KMS-11 (cell line): Measurements from ENCODE around the gene IFRD2.
"Not testable (repeated sequence)": the region's sequence is repeated elsewhere in the genome, so short reads cannot be mapped to it uniquely, and the experiment has no call there.

ENCODE experiments used
- H2AFZ ChIP-seq: fragments of 200-600 bp; sonication (generic); 2 replicates; pipeline ENCODE4 v1.6.1; 2016; ENCODE audit warnings: antibody characterized with exemption, mixed run types, low read depth
- H3K27ac ChIP-seq: fragments of 200-600 bp; sonication (generic); 2 replicates; pipeline ENCODE4 v1.6.1; 2016; ENCODE audit warnings: mild to moderate bottlenecking, mixed run types
- H3K27me3 ChIP-seq: fragments of 200-600 bp; sonication (generic); 2 replicates; pipeline ENCODE4 v1.6.1; 2017; ENCODE audit warnings: mild to moderate bottlenecking, low read depth, mixed run types, moderate library complexity; ENCODE audit not compliant: insufficient read depth
- H3K36me3 ChIP-seq: fragments of 200-600 bp; sonication (generic); 2 replicates; pipeline ENCODE4 v1.6.1; 2017; ENCODE audit warnings: mild to moderate bottlenecking, mixed run types; ENCODE audit not compliant: insufficient read depth
- H3K4me1 ChIP-seq: fragments of 200-600 bp; sonication (generic); 2 replicates; pipeline ENCODE4 v1.6.1; 2016; ENCODE audit warnings: mild to moderate bottlenecking, low read depth, mixed run types; ENCODE audit not compliant: poor library complexity, severe bottlenecking
- H3K4me2 ChIP-seq: fragments of 200-600 bp; sonication (generic); 2 replicates; pipeline ENCODE4 v1.7.0; 2016; ENCODE audit warnings: mild to moderate bottlenecking, mixed run types
- H3K4me3 ChIP-seq: fragments of 200-600 bp; sonication (generic); IDR thresholded peaks from 2 replicates; pipeline ENCODE4 v1.6.1; 2017; ENCODE audit warnings: low read depth, low read length, mixed read lengths; ENCODE audit not compliant: insufficient read depth
- H3K79me2 ChIP-seq: fragments of 200-600 bp; sonication (generic); 2 replicates; pipeline ENCODE4 v1.6.1; 2016; ENCODE audit warnings: low read depth, mixed run types; ENCODE audit not compliant: insufficient read depth
- H3K9ac ChIP-seq: fragments of 200-600 bp; sonication (generic); 2 replicates; pipeline ENCODE4 v1.6.1; 2016; ENCODE audit warnings: mild to moderate bottlenecking, mixed run types
- H4K20me1 ChIP-seq: fragments of 200-600 bp; sonication (generic); 2 replicates; pipeline ENCODE4 v1.6.1; 2016; ENCODE audit warnings: mild to moderate bottlenecking, mixed run types; ENCODE audit not compliant: insufficient read depth
- TF ChIP-seq, protein P1 (sequence below): fragments of 200-600 bp; sonication (generic); conservative IDR thresholded peaks from 2 replicates; pipeline ENCODE4 v1.6.1; 2017; ENCODE audit warnings: low read depth, mild to moderate bottlenecking, antibody characterized with exemption, low read length, moderate library complexity, mixed read lengths

Gene IFRD2

DNA sequence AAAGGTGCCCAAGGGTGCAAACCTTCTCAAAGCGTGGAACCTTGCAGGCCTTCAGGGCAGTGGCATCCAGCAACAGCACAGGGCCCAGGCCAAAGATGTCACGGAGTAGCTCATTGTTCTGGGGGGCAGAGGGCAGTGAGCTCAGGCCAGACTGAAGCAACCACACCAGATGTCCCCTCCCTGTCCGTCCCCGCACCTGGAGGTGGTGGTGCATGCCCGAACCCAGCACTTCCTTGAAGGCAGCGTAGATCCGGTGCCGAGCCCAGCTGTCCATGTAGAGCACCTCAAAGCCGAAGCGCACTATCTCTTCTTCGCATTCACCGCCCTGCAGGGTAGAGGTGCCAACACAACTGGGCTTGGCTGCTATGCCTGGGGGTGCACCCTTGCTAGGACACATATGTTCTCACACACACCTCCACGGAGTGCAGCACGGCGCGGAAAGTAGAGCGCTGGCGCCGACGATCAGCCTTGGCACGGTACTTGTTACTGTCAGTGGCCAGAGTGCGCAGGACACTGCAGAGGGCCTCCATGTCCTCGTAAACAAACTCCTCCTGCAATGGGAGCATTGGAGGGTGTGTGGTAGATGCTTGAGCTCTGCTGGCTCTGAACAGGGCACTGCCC is 3.7 kb downstream of the IFRD2 start:
- Histone ChIP-seq H4K20me1 (no peaks in the 10 kb centered on the region), H3K4me2 (no peak overlapping the region), H3K4me1 (peaks cover 7% of the 10 kb centered on the region), H3K27ac (no peak overlapping the region), H3K27me3 (no peaks in the 10 kb centered on the region), H3K4me3 (no peak overlapping the region), H3K36me3 (no peaks in the 10 kb centered on the region), H2AFZ (no peak overlapping the region), H3K9ac (no peak overlapping the region), H3K79me2 (peaks cover 17% of the 10 kb centered on the region)
- TF ChIP-seq, protein P1, sequence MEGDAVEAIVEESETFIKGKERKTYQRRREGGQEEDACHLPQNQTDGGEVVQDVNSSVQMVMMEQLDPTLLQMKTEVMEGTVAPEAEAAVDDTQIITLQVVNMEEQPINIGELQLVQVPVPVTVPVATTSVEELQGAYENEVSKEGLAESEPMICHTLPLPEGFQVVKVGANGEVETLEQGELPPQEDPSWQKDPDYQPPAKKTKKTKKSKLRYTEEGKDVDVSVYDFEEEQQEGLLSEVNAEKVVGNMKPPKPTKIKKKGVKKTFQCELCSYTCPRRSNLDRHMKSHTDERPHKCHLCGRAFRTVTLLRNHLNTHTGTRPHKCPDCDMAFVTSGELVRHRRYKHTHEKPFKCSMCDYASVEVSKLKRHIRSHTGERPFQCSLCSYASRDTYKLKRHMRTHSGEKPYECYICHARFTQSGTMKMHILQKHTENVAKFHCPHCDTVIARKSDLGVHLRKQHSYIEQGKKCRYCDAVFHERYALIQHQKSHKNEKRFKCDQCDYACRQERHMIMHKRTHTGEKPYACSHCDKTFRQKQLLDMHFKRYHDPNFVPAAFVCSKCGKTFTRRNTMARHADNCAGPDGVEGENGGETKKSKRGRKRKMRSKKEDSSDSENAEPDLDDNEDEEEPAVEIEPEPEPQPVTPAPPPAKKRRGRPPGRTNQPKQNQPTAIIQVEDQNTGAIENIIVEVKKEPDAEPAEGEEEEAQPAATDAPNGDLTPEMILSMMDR, result no peak

DNA sequence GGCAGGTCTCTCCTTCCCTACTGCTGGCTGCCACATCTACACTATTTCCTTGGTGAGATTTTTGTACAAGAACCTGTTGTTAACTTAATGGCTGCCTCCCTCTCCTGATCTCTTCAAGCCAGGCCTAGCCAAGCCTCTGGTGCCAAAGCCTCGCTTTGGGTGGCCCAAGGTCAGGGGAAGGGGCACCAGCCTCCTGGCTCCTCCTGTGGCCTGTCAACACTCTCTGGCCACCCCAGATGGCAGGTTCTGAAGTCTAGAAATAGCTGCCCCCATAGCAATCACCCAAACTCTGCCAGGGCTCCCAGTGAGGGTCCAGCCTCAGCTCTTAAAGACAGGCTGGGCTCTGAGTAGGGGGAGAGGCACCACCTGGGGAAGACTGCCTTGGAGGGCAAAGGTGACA is 5.0 kb downstream of the IFRD2 start:
- Histone ChIP-seq H3K27ac (no peak overlapping the region), H3K4me2 (no peak overlapping the region), H3K4me3 (no peak overlapping the region), H4K20me1 (no peaks in the 10 kb centered on the region), H2AFZ (no peak overlapping the region), H3K36me3 (no peaks in the 10 kb centered on the region), H3K9ac (no peak overlapping the region), H3K4me1 (no peaks in the 10 kb centered on the region), H3K27me3 (no peaks in the 10 kb centered on the region), H3K79me2 (peaks cover 17% of the 10 kb centered on the region)
- TF ChIP-seq, protein P1, result no peak

DNA sequence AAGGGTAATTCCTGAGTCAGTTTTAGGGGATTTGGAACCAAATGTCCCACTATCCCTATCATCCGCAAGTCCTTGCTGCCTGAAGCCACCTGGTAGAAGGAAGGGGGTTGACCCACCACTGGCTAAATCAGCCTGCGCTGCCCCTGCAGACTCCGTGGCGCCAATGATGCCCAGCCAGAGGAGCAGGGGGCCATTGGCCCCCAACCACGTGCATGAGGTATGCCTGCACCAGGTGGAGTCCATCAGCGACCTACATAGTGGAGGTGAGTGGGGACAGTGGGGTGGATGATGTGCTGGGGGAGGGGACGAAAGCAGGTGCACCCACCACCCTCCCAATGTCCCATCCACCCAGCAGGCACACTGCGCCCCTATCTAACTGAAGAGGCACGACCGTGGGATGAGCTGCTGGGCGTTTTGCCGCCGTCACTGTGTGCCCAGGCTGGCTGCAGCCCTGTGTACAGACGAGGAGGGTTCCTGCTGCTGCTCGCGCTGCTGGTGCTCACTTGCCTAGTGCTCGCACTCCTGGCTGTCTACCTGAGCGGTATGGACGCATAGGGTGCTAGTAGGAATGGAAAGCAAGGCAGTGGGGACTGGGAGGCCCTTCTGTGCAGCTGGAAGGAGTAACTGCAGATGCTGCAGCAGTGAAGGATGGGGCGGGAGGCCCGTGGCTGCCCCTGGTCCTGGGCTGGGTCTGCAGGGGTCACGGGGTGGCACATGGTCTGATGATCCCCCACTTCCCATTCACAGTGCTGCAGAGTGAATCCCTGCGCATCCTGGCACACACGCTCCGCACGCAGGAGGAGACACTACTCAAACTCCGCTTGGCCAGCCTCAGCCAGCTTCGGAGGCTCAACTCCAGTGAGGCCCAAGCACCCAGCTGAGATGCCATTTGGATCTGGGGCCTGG is 5.7 kb downstream of the IFRD2 start:
- Histone ChIP-seq H3K27ac (no peak overlapping the region), H2AFZ (no peak overlapping the region), H3K4me2 (no peak overlapping the region), H3K4me1 (no peaks in the 10 kb centered on the region), H3K36me3 (no peaks in the 10 kb centered on the region), H3K79me2 (peaks cover 13% of the 10 kb centered on the region), H3K4me3 (no peak overlapping the region), H3K9ac (no peak overlapping the region), H4K20me1 (no peaks in the 10 kb centered on the region), H3K27me3 (no peaks in the 10 kb centered on the region)
- TF ChIP-seq, protein P1, result no peak

DNA sequence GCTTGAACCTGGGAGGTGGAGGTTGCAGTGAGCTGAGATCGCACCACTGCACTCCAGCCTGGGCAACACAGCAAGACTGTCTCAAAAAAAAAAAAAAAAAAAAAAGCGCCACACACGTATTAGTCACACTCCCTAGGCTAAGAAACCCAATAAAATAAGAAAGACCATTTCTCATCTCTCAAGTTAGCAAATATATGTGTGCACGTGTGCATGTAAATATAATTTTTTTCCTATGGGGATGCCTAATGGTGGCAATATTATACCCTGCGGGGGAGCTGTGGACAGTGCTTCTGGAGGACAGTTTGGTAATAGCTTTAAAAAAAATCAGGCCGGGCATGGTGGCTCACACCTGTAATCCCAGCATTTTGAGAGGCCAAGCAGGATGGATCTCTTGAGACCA is 8.1 kb downstream of the IFRD2 start:
- not testable (repeated sequence) for H3K9ac ChIP-seq, H3K4me3 ChIP-seq, H3K27me3 ChIP-seq, H3K27ac ChIP-seq, H3K4me2 ChIP-seq, H2AFZ ChIP-seq, H3K36me3 ChIP-seq, H4K20me1 ChIP-seq, H3K79me2 ChIP-seq, H3K4me1 ChIP-seq
